ENCODE results near the gene VPS51. TPM values are rescaled to one million over a fixed set of nuclear protein-coding genes. Genes with fewer than 3 reads are reported as not detected.

The VPS51 gene
- total and polyA plus RNA-seq, 10 of the 15 experiments (the other 5 are each of a cell fraction or from before 2014, with no cell fraction given) = 1.5 to 279 (median 53.2) TPM

GRCh38 chr11:65132238-65132987, 36.4 kb downstream of the VPS51 start (continued):
- TF ChIP-seq MEF2A (IDR thresholded peaks at IDR 0.05; ENCODE audit: insufficient read depth, low read depth, low read length) (peak; percentile 78; the same call in 1 of the 2 replicates), MTA3 (IDR thresholded peaks at IDR 0.05; ENCODE audit: borderline replicate concordance, low read length) (0 out of 2 replicates have a peak, but pooled peaks have one; percentile 19), IKZF2 (IDR thresholded peaks at IDR 0.05) (peak in 1 of 2 experiments; percentile 13; a peak in 1 of 4 replicates), CHD4 (IDR thresholded peaks at IDR 0.05) (no peak), ATF2 (IDR thresholded peaks at IDR 0.05; ENCODE audit: low read length) (no peak), NR2F1 (conservative IDR thresholded peaks at IDR 0.05) (0 out of 2 replicates have a peak, but pooled peaks have one; percentile 18), CUX1 (IDR thresholded peaks at IDR 0.05; ENCODE audit: insufficient replicate concordance, low read depth, low read length) (no peak), BRCA1 (IDR thresholded peaks at IDR 0.05; ENCODE audit: low read depth, low read length) (no peak), RAD21 (IDR thresholded peaks at IDR 0.05; ENCODE audit: insufficient read depth, low read depth, low read length) (no peak), ASH2L (IDR thresholded peaks at IDR 0.05; ENCODE audit: borderline replicate concordance, low read depth) (no peak), ZBTB33 (IDR thresholded peaks at IDR 0.05) (no peak), CREM (IDR thresholded peaks at IDR 0.05; ENCODE audit: low read depth) (no peak), RUNX3 (IDR thresholded peaks at IDR 0.05; ENCODE audit: low read length) (peak; percentile 22; the same call in 1 of the 2 replicates), NFXL1 (IDR thresholded peaks at IDR 0.05; ENCODE audit: borderline replicate concordance) (no peak), TAF1 (IDR thresholded peaks at IDR 0.05; ENCODE audit: borderline replicate concordance, low read depth, low read length) (no peak), MEF2B (IDR thresholded peaks at IDR 0.05; ENCODE audit: partially characterized antibody, poor library complexity, severe bottlenecking) (peak; percentile 16), ZNF274 (IDR thresholded peaks at IDR 0.05; ENCODE audit: insufficient read depth, insufficient read length) (no peak), POLR2A (IDR thresholded peaks at IDR 0.05; ENCODE audit: low read depth, low read length) (peak; percentile 69), CBX3 (IDR thresholded peaks at IDR 0.05; ENCODE audit: borderline replicate concordance, low read depth) (no peak), EP300 (IDR thresholded peaks at IDR 0.05; ENCODE audit: borderline replicate concordance in 1 of 2, control insufficient read depth in 1 of 2, low read depth in 2 of 2, low read length in 2 of 2) (0 out of 4 replicates have a peak, but pooled peaks of 1 of the 2 experiments have one; percentile 36), KDM1A (IDR thresholded peaks at IDR 0.05; ENCODE audit: borderline replicate concordance) (no peak), NFIC (IDR thresholded peaks at IDR 0.05; ENCODE audit: low read depth, low read length) (no peak)

All from GM12878 (cell line).